Skin of body (tissue), 2 donors: Measurements from ENCODE around the gene IL23A. TPM values are rescaled to one million over a fixed set of nuclear protein-coding genes. Genes with fewer than 3 reads are reported as not detected.
A peak's percentile ranks its signal among the peaks of the same experiment; 100 is the strongest.
"Not testable (repeated sequence)": the region's sequence is repeated elsewhere in the genome, so short reads cannot be mapped to it uniquely, and the experiment has no call there.

ENCODE experiments used
- DNase-seq: peaks from one replicate; lab custom pipeline; 2025; lab: John Stamatoyannopoulos, UW
- total RNA-seq: library from RNA; depleted of rRNA; stranded (reverse); fragments of >200 nt; gene quantifications from one replicate; pipeline ENCODE4 v1.2.3, GENCODE V29; 2014

Gene IL23A
- 0.20 TPM for total RNA-seq

- DNase-seq: no peak
These were observed at the start of gene IL23A for GRCh38 chr12:56338308-56339157. IL23A (plus strand) TSS chr12:56338884; CDS start chr12:56339045, 161 bp downstream.

- DNase-seq: no peak
These were observed 44.9 kb upstream of the IL23A start for GRCh38 chr12:56293795-56294194.

GRCh38 chr12:56296295-56296694, 42.4 kb upstream of the IL23A start:
- DNase-seq: no peak

- no peak for DNase-seq
These were observed 41.3 kb upstream of the IL23A start for GRCh38 chr12:56297400-56297799.

- DNase-seq: no peak
These were observed 39.9 kb upstream of the IL23A start for GRCh38 chr12:56298828-56299227.

GRCh38 chr12:56299308-56299852, 39.3 kb upstream of the IL23A start:
- DNase-seq: no peak

- DNase-seq: peak; percentile 98
These were observed 38.6 kb upstream of the IL23A start, which contains the start of gene CS for GRCh38 chr12:56299853-56300643. CS (minus strand) TSS chr12:56300330; CDS start chr12:56300201, 129 bp downstream.

GRCh38 chr12:56300644-56301464, 37.8 kb upstream of the IL23A start:
- peak; percentile 86 for DNase-seq

GRCh38 chr12:56304276-56304675, 34.4 kb upstream of the IL23A start:
- DNase-seq: no peak

GRCh38 chr12:56304872-56305590, 33.7 kb upstream of the IL23A start:
- no peak for DNase-seq

GRCh38 chr12:56307221-56307965, 31.3 kb upstream of the IL23A start:
- no peak for DNase-seq

GRCh38 chr12:56308714-56309113, 30.0 kb upstream of the IL23A start:
- no peak for DNase-seq

- no peak for DNase-seq
These were observed 27.7 kb upstream of the IL23A start for GRCh38 chr12:56311003-56311402.

- peak; percentile 26 for DNase-seq
These were observed 23.4 kb upstream of the IL23A start for GRCh38 chr12:56315249-56315621.

GRCh38 chr12:56315622-56316473, 22.8 kb upstream of the IL23A start, which contains the start of gene CNPY2:
CNPY2 (minus strand) TSS chr12:56315988; CDS start chr12:56315217, 771 bp downstream.
- peak; percentile 96 for DNase-seq

GRCh38 chr12:56317675-56318074, 21.0 kb upstream of the IL23A start:
- no peak for DNase-seq

- no peak for DNase-seq
These were observed 17.7 kb upstream of the IL23A start for GRCh38 chr12:56321027-56321426.

- DNase-seq: not testable (repeated sequence)
These were observed 17.1 kb upstream of the IL23A start for GRCh38 chr12:56321610-56322009.

GRCh38 chr12:56324206-56324605, 14.5 kb upstream of the IL23A start:
- no peak for DNase-seq
